GM21367 (cell line): Measurements from ENCODE around the gene APBB1IP.
"Not testable (repeated sequence)": the region's sequence is repeated elsewhere in the genome, so short reads cannot be mapped to it uniquely, and the experiment has no call there.

Source experiments
- ATAC-seq: cut with Tn5 transposase; IDR thresholded peaks from one replicate; pipeline ENCODE4 v1.9.1; 2021; ENCODE audit not compliant: unreplicated experiment

The APBB1IP gene

DNA sequence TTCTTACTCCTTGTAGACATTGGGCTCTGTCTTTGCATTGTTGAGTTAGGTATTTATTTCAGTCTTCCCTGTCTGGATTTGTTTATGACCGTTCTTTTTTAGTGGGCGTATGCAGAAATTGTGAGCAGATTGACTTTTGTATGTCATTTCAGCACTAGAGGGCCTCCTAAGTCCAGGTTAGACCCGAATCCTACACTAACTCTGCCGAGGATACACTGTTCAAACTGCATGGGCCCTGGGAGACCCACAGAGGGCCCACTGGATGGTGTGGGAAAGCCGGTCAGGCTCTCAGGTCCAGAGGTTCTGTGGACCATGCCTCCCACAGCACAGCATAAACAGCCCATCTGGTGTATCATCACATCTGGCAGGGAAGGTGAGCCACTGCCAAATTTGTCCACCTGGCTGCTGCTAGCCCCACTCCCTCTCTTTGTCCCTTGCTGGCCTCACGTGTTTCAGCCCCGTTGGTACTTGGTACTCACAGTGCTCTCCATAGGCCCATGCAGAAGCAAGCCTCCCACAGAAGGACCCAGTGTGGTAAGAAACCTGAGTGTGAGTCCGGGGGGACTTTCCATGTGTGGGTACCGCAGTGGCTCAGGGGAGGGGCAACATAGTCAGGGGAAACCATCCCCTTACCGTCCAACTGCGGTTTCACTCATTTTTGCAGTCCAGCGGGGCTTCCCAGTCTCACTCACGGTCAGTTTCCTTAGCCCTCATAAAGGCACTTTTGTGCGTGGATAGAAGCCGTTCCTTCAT, 112.8 kb downstream of the APBB1IP start:
- ATAC-seq, result no peak

DNA sequence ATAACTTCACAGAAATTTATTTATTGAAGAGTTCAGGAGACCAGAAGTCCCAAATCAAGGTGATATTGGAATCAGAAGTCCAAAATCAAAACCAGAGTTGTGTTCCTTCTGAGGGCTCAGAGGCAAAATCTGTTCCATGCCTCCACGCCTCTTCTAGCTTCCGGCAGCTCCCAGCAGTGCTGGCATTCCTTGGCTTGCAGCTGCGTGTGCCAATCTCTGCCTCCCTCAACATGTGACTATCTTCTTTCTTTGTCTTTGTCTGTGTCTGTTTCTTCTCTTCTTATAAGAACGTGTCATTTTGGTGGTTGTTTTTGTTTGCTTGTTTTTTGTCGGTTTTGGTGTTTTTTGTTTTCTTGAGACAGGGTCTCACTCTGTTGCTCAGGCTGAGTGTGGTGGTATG, 116.1 kb downstream of the APBB1IP start:
- ATAC-seq, result no peak

DNA sequence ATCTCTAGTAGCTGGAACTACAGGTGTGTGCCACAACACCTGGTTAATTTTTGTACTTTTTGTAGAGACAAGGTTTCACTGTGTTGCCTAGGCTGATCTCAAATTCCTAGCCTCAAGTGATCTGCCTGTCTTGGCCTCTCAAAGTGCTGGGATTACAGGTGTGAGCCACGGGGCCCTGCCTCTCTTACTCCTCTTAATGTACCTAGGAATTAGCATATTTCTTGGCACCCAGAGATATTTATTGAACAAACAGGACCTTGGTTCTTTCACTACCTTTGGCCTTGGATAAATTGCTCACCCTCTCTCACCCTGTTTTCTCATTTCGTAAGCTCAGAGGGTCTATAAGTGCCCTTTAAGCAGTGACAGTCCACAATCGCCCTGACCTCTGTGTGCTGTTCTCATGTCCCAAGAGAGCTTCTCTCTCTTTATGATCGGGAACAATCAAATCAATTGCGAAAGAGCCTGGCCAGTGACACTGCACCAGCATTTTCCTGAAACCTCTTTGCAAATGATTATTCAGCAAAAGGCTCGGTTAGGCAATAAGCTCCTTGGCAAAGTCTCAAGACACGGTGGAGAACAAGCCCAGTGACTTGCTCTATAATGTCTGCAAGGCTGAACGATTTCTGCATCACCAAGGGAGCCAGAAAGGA, 117.7 kb downstream of the APBB1IP start:
- no peak for ATAC-seq

DNA sequence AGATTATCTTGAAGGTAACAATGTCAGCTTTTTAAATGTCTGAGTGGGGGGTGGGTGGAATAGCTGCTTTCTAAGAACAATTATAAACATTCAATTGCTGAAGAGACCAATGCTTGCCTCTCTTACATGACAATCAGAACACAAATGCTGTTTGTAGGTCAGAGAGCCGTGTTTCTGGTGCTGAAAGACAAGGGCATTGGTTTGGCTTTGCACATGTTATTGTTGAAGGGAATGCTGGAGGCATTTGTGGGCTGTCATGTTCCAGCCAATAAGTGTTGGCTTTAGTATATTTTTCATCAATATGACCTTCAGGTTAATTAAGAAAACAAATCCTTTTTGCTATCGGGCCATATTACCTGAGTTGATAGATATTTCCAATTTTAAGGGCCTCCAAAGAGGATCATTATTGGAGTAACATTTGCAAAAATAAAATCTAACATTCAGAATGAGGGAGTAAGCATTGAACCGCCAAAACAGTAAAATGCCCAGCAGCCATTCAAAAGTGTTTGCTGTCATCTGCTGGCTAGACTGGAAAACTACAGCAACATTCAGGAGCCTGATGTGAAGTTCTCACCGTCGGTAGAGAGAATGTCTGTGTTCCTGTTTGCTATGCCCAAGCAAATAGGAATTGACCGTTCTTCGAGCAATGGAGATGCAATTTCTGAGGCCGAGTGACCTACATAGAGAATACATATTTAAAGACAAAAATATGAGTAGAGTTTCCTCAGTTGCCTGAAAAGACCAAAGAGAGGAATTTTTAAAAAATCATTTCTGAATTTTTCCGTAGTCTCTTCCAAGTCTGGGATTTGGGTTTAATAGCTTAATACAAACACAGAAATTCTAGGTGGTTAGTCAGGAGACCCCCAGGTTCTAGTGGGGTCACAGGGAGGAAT, 118.9 kb downstream of the APBB1IP start:
- ATAC-seq, result no peak

DNA sequence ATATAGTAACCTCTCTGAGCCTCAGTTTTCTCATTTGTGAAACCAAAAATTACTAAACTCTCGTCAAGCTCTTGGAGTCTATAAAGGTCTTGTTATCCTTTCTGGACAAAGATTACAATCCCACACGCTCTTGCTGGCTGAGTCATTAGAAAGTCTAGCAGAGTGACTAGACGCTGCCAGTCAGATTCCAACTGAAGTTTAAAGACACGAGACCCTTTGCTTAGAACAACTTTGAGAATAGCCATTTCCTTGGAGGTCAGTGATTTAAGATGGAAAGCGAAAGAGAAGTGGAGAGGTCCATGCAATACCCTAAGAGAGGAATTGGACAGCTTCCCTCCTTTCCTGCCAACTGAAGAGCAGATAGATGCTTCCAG, 119.5 kb downstream of the APBB1IP start:
- no peak for ATAC-seq

DNA sequence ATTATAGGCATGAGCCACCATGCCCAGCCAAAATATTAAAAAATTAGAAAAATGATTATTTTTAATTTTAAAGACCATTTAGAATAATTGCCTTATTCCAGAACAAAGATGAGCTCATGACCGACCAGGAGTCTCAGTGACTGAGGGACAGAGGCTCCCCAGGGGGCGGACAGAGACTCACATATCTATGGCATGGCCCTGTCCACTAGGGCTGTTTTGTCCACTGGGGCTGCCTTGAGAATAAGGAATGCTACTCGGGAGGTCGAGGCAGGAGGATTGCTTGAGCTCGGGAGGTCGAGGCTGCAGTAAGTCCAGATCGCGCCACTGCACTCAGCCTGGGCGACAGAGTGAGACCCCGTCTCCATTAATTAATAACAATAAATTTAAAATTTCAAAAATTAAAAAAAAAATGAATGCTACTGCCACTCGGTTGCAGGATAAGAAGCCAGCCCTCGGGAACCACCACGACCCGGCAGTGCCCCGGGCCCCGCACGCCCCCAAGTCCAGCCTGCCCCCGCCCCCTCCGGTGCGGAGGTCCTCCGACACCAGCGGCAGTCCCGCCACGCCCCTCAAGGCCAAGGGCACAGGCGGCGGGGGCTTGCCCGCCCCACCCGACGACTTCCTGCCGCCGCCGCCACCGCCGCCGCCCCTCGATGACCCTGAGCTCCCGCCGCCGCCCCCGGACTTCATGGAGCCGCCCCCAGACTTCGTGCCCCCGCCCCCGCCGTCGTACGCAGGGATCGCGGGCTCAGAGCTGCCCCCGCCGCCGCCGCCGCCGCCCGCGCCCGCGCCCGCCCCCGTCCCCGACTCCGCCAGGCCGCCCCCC, 128.6 kb downstream of the APBB1IP start:
- no peak for ATAC-seq

DNA sequence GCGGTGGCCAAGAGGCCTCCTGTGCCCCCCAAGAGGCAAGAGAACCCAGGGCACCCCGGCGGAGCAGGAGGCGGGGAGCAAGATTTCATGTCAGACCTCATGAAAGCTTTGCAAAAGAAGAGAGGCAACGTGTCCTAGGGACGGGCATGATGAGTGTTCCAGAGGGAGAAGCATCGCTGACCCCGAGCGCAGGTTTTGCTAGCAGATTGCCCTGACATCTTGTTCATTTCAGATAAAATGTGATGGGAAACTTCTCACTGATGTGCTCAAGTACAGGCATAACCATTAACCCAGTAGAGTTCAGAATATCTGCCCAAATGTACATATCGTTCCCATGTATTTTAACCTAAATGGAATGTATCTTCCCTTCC, 129.2 kb downstream of the APBB1IP start:
- no peak for ATAC-seq

DNA sequence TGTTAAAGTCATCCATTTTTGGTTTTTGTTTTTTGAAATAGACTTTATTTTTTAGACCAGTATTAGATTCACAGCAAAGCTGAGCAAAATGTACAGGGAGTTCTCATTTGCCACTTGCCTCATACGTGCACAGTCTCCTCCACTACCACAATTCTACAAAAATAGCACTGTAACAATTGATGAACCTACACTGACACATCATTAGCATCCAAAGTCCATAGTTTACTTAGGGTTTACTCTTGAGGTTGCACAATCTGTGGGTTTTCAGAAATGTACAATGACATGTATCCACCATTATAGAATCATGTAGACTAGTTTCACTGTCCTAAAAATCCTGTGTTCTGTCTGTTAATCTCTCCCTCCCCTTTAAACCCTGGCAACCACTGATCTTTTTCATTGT, 133.5 kb downstream of the APBB1IP start:
- ATAC-seq, result no peak

DNA sequence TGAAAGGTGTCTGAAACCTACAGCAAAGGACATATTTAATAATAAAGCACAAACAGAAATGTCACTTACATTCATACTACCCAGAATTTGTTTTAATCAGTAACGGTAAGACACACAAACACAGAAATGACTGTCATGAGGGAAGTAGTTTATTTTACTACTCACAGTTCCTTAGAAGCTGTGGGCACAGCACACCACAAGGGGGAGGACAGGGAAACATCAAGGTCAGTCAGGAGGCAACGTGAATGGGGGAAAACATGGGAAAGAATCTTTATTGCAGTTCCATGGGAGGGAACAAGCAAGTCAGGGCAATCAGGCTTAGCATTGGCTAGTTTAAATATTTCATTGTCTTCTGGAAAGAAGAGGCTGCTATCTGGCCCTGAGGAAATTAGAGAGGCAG, 135.5 kb downstream of the APBB1IP start:
- ATAC-seq, result no peak

DNA sequence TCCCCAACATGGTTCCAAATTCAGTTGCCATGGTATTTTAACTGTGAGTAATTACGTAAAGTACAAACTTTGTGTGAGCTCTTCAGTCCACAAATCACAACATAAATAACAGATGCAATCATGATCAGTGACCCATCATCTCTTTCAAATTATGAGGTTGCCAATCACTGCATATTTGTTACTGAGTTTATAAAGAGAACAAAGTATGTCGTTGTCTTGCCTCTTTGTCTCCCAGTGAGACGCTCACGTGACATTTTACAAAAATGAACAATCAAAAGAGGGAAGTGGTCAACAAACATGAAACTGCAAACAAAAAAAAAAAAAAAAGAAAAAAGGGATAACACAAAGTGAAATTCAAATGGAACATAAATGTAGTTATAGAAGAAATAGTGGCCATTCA, 136.6 kb downstream of the APBB1IP start:
- ATAC-seq, result peak; percentile 72

DNA sequence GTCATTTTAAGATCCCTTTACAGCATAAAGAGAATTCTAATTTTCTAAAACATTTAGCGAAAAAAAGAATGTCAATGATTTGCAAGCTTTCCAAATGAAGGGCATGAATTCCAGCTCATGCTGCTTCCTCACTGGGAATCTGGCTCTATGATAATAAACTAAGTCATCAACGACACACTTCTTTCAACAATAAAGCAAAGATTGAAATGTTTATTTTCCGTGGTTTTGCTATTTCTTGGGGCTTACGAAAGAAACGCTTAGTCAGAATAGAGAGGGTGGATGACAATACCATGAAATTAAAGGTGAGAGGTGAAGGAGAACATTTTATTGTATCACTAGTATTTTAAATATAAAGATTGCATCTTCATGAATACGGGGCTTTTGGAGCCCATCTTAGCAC, 140.2 kb downstream of the APBB1IP start:
- not testable (repeated sequence) for ATAC-seq

DNA sequence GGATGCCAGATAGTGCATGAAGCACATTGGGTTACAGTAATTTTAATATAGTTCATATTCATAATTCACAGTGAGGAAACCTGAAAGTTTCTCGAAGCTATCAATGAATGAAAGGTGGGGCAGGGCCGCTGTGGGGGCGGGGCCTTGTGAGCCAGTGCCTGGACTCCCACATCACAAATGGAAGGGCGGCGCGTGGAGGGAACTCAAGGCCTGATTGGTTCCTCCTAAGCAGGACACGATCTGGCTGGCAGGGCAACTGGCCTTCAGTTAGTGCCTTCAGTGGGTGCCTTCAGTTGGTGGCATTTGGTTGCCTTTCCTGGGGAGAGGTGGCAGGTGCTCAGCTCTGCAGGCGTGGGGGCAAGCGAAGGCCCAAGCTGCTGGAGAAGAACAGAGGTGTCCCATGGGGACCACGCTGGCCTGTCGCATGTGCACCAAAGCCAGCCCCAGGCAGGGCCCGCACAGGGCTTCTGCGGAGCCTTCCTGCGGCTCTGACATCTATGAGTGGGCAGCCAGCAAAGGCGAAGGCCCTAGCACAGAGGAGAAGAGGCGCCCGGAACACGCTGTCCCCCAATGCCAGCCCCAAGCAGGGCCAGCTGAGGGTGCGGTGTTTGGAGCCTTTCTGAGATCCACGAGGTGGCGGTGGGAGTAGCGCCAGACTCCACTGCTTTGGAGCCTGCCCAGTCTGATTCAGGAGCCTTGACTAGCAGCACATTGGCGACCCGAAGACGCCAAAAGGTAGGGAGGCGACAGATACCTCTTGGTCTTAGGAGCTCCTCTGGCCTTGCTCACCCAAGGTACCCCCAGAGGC, 141.3 kb downstream of the APBB1IP start:
- no peak for ATAC-seq

DNA sequence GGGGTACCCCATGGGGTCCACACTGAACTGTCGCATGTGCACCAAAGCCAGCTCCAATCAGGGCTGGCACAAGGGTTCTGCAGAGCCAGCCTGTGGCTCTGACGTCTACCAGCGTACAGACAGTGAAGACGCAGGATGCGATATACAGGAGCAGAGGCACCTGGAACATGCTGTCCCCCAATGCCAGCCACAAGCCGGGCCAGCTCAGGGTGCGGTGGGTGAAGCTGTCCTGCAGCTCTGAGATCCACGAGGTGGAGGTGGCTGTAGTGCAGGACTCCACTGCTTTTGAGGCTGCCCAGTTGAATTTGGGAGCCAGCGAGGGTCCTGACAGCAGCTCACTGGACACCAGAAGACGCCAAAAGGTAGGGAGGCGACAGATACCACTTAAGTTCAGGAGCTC, 148.1 kb downstream of the APBB1IP start:
- no peak for ATAC-seq

DNA sequence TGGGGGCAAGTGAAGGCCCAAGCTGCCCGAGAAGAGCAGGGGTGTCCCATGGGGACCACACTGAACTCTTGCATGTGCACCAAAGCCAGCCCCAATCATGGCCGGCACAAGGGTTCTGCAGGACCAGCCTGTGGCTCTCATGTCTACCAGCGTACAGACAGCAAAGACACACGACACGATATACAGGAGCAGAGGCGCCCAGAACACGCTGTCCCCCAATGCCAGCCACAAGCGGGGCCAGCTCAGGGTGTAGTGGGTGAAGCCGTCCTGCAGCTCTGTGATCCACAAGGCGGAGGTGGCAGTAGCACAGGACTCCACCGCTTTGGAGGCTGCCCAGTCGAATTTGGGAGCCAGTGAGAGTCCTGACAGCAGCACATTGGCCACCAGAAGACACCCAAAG, 150.5 kb downstream of the APBB1IP start:
- ATAC-seq, result no peak

DNA sequence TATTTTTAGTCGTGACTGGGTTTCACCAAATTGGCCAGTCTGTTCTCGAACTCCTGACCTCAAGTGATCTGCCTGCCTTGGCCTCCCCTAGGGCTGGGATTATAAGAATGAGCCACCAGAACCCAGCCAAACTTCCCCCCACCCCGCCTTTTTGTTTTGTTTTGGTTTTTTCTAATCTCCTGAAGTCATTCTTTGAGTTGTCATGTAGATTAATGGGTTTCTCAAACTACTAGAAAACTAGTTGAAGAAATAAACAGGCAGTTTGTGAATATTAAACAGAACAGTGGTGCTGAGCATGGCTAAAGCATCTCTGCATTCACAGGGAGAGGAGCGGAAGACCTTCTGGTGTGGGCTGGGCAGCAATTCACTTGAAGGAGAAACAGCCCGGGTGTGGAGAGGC, 151.7 kb downstream of the APBB1IP start:
- ATAC-seq, result not testable (repeated sequence)

DNA sequence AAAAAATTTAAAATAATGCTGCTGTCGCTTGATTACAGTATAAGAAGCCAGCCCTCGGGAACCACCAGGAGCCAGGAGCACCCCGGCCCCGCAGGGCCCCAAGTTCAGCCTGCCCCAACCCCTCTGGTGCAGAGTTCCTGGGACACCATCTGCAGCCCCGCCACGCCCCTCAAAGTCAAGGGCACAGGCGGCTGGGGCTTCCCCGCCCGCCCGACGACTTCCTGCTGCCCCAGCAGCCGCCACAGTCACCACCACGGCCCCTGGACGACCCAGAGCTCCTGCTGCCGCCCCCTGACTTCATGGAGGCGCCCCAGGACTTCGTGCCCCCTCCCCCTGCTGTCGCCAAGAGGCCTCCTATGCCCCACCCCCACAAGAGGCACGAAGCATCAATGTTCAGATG, 155.8 kb downstream of the APBB1IP start:
- no peak for ATAC-seq

DNA sequence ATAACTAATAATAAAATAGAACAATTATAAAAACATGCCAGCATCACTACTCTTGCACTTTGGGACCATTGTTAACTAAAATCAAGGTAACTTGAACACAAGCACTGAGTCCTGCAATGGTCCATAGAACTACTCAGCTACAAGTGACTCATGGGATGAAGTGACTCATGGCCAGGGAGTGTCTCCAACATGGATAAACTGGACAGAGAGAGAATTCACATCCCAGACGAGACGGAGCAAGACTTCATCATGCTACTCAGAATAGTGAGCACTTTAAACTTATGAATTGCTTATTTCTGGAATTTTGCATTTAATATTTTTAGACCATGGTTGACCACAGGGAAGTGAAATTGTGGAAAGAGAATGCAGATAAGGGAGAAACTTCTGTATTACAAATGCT, 165.1 kb downstream of the APBB1IP start:
- not testable (repeated sequence) for ATAC-seq

DNA sequence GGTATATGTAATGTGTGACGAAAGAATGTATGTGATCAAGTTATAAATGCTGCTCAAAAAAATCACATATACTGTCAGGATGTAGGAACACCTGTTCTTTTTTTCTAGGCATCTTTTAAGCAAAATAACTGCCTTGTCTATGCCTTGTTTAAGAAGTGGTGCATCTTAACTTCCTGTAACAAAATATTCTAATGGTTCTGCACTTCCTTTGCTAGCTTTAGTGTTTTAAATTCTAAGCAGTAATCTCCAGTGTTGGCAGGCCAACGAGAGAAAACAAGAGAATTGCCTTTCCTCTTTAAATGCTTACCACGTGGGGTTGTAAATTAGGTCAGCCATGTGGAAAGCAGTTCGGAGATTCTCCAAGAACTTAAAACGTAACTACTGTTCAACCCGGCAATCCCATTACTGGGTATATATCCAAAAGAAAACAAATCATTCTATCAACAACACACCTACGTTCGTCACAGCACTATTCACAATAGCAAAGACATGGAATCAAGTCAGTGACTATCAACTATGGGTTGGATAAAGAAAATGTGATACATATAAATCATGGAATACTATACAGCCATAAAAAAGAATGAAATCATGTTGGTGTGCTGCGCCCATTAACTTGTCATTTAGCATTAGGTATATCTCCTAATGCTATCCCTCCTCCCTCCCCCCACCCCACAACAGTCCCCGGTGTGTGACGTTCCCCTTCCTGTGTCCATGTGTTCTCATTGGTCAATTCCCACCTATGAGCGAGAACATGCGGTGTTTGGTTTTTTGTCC, 166.4 kb downstream of the APBB1IP start:
- ATAC-seq, result not testable (repeated sequence)

DNA sequence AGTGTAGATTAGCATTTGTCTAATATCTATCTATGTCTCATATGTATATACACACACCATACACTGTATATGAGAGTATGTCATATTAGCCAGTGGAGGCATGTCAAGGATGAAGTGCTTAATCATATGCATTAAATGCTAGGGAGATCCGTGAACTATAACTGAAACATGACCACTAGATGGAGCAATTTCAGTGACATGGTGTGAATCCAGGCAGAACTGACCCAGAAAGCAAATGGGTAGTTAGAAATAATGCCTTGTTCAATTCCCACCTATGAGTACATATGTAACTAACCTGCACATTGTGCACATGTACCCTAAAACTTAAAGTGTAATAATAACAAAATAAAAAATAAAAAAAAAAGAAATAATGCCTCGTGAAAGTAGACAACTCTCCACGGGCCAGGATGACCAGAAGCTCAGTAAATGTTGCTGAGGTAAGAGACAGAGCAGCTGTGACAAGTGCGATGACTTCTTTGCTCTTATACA, 168.3 kb downstream of the APBB1IP start:
- peak; percentile 87 for ATAC-seq
